ENCODE measurements around the gene TELO2.

GRCh38 chr16:1530883-1531637 is 37.9 kb downstream of the TELO2 start:
- TF ChIP-seq CTCF (IDR thresholded peaks at IDR 0.05; ENCODE audit: low read depth, low read length, poor library complexity, severe bottlenecking) = no peak
- TF ChIP-seq EZH2phosphoT487 (IDR thresholded peaks at IDR 0.05; ENCODE audit: borderline replicate concordance, low read length) = no peak
